Trophoblast cell (in vitro differentiated cells and primary cell): ENCODE data around the gene IL1R1.
"Not testable (repeated sequence)": the region's sequence is repeated elsewhere in the genome, so short reads cannot be mapped to it uniquely, and the experiment has no call there.

Source experiments
- DNase-seq, 2 donors: peaks; one replicate each; pipeline ENCODE4 v3.0.0-alpha.2; 2016
- H2AFZ ChIP-seq: 2 replicates; pipeline ENCODE4 v1.6.1; 2013; ENCODE audit warnings: low read length, moderate library complexity, mild to moderate bottlenecking; ENCODE audit not compliant: insufficient read depth, poor library complexity
- H2AK5ac ChIP-seq: 2 replicates; pipeline ENCODE4 v1.6.1; 2013; ENCODE audit warnings: mild to moderate bottlenecking, low read length
- H2BK120ac ChIP-seq: 2 replicates; pipeline ENCODE4 v1.6.1; 2013; ENCODE audit warnings: low read length, mild to moderate bottlenecking, moderate library complexity; ENCODE audit not compliant: insufficient read depth, poor library complexity
- H2BK12ac ChIP-seq: 2 replicates; pipeline ENCODE4 v1.6.1; 2013; ENCODE audit warnings: mild to moderate bottlenecking, low read length, moderate library complexity
- H2BK5ac ChIP-seq: 2 replicates; pipeline ENCODE4 v1.6.1; 2013; ENCODE audit warnings: low read length, low read depth, moderate library complexity, mild to moderate bottlenecking; ENCODE audit not compliant: poor library complexity
- H3K14ac ChIP-seq: 2 replicates; pipeline ENCODE4 v1.6.1; 2013; ENCODE audit warnings: mild to moderate bottlenecking, low read length
- H3K18ac ChIP-seq: 2 replicates; pipeline ENCODE4 v1.6.1; 2013; ENCODE audit warnings: mild to moderate bottlenecking, low read length
- H3K23ac ChIP-seq: 2 replicates; pipeline ENCODE4 v1.6.1; 2013; ENCODE audit warnings: low read length
- H3K27ac ChIP-seq: 2 replicates; pipeline ENCODE4 v1.5.1; 2013; ENCODE audit warnings: low read depth, mild to moderate bottlenecking, inconsistent platforms, low read length, moderate library complexity
- H3K27me3 ChIP-seq: 2 replicates; pipeline ENCODE4 v1.6.1; 2013; ENCODE audit warnings: inconsistent platforms, mild to moderate bottlenecking, low read length, moderate library complexity; ENCODE audit not compliant: insufficient read depth
- H3K36me3 ChIP-seq, 2 experiments: 1 replicate in 1 of 2; 2 replicates in 1 of 2; pipeline ENCODE4 v1.6.1; 2013; ENCODE audit warnings: low read length in 2 of 2, mild to moderate bottlenecking in 2 of 2, moderate library complexity in 1 of 2; ENCODE audit not compliant: insufficient read depth in 2 of 2, control insufficient read depth in 1 of 2
- H3K4ac ChIP-seq: 2 replicates; pipeline ENCODE4 v1.6.1; 2013; ENCODE audit warnings: low read depth, mild to moderate bottlenecking, low read length, moderate library complexity
- H3K4me1 ChIP-seq, 2 experiments: 1 replicate in 1 of 2; 2 replicates in 1 of 2; pipeline ENCODE4 v1.6.1; 2013; ENCODE audit warnings: low read length in 2 of 2, mild to moderate bottlenecking in 2 of 2, moderate library complexity in 1 of 2; ENCODE audit not compliant: insufficient read depth in 2 of 2, control insufficient read depth in 1 of 2
- H3K4me2 ChIP-seq: 2 replicates; pipeline ENCODE4 v1.6.1; 2013; ENCODE audit warnings: inconsistent platforms, mild to moderate bottlenecking, low read length, moderate library complexity
- H3K4me3 ChIP-seq: 2 replicates; pipeline ENCODE4 v1.5.1; 2013; ENCODE audit warnings: mild to moderate bottlenecking, low read depth, low read length, inconsistent platforms
- H3K79me1 ChIP-seq: one replicate; pipeline ENCODE4 v1.6.1; 2013; ENCODE audit warnings: low read length
- H3K79me2 ChIP-seq: 2 replicates; pipeline ENCODE4 v1.6.1; 2013; ENCODE audit warnings: low read length, mild to moderate bottlenecking; ENCODE audit not compliant: control insufficient read depth, insufficient read depth, poor library complexity
- H3K9ac ChIP-seq: 2 replicates; pipeline ENCODE4 v1.6.1; 2013; ENCODE audit warnings: mild to moderate bottlenecking, low read length
- H3K9me3 ChIP-seq: 2 replicates; pipeline ENCODE4 v1.6.1; 2013; ENCODE audit warnings: low read depth, mild to moderate bottlenecking, control low read depth, inconsistent platforms, low read length; ENCODE audit not compliant: insufficient read depth
- H4K12ac ChIP-seq: 2 replicates; pipeline ENCODE4 v1.6.1; 2013; ENCODE audit warnings: low read depth, mild to moderate bottlenecking, low read length, moderate library complexity
- H4K8ac ChIP-seq: 2 replicates; pipeline ENCODE4 v1.6.1; 2013; ENCODE audit warnings: low read depth, mild to moderate bottlenecking, low read length, moderate library complexity
- H4K91ac ChIP-seq: one replicate; pipeline ENCODE4 v1.6.1; 2013; ENCODE audit warnings: low read depth, mild to moderate bottlenecking, low read length, moderate library complexity
- WGBS: extraction: QIAGEN DNeasy Blood & Tissue Kit; methylation state at CpG from one replicate; pipeline ENCODE4 v1.1.7; 2013; ENCODE audit warnings: missing lambda C conversion rate; ENCODE audit not compliant: insufficient read length, insufficient coverage; ENCODE audit errors: extremely low coverage; 5-methylcytosine and 5-hydroxymethylcytosine counted together

Gene IL1R1

GRCh38 chr2:102122115-102122514, 20.4 kb upstream of the IL1R1 start:
- H3K18ac ChIP-seq: no peak overlapping the region
- no peak overlapping the region for H2BK12ac ChIP-seq
- no peak overlapping the region for H2AK5ac ChIP-seq
- H3K4me3 ChIP-seq: no peak overlapping the region
- no peak overlapping the region for H3K23ac ChIP-seq
- no peaks in the 10 kb centered on the region for H3K9me3 ChIP-seq
- H3K27ac ChIP-seq: no peak overlapping the region
- no peak overlapping the region for H3K9ac ChIP-seq
- H3K14ac ChIP-seq: no peak overlapping the region
- H3K4me1 ChIP-seq: peaks cover 0 to 2% of the 10 kb centered on the region in 2 experiments
- no peak overlapping the region for H4K12ac ChIP-seq
- H3K4ac ChIP-seq: no peak overlapping the region
- H3K79me1 ChIP-seq: no peaks in the 10 kb centered on the region
- WGBS: no CpG with 5 or more reads among the region's 3 CpGs
- no peak overlapping the region for H2BK5ac ChIP-seq
- no peaks in the 10 kb centered on the region for H3K36me3 ChIP-seq
- H3K4me2 ChIP-seq: no peak overlapping the region
- no peak overlapping the region for H2AFZ ChIP-seq
- DNase-seq: peak; percentile 87 to 92
- no peak overlapping the region for H2BK120ac ChIP-seq
- no peak overlapping the region for H4K8ac ChIP-seq
- H3K27me3 ChIP-seq: no peaks in the 10 kb centered on the region
- H3K79me2 ChIP-seq: no peaks in the 10 kb centered on the region
- no peak overlapping the region for H4K91ac ChIP-seq

- Histone ChIP-seq H3K4me3 (no peak overlapping the region), H3K27ac (no peak overlapping the region), H3K23ac (no peak overlapping the region), H3K36me3 (no peaks in the 10 kb centered on the region), H2BK5ac (no peak overlapping the region), H3K14ac (no peak overlapping the region), H3K18ac (no peak overlapping the region), H2BK120ac (no peak overlapping the region), H4K91ac (no peak overlapping the region), H3K9me3 (no peaks in the 10 kb centered on the region), H3K4me2 (no peak overlapping the region), H3K79me2 (no peaks in the 10 kb centered on the region), H3K4ac (no peak overlapping the region), H4K12ac (no peak overlapping the region), H2AFZ (no peak overlapping the region), H2AK5ac (no peak overlapping the region), H3K9ac (no peak overlapping the region), H2BK12ac (no peak overlapping the region), H3K79me1 (no peaks in the 10 kb centered on the region), H4K8ac (no peak overlapping the region), H3K4me1 (peaks cover 0 to 2% of the 10 kb centered on the region in 2 experiments), H3K27me3 (no peaks in the 10 kb centered on the region)
- WGBS: no CpG with 5 or more reads among the region's 1 CpG
- no peak for DNase-seq
Observed at GRCh38 chr2:102122909-102123308, 19.6 kb upstream of the IL1R1 start.

- H2BK5ac ChIP-seq, H3K4me2 ChIP-seq, DNase-seq, H3K14ac ChIP-seq, H4K12ac ChIP-seq, H3K4me1 ChIP-seq, H3K27me3 ChIP-seq, H4K91ac ChIP-seq, H3K36me3 ChIP-seq, H3K79me1 ChIP-seq, H3K79me2 ChIP-seq, H2AK5ac ChIP-seq, H3K9me3 ChIP-seq, H2AFZ ChIP-seq, H2BK120ac ChIP-seq, H3K18ac ChIP-seq, H2BK12ac ChIP-seq, H4K8ac ChIP-seq, H3K4ac ChIP-seq, H3K9ac ChIP-seq, H3K27ac ChIP-seq, H3K23ac ChIP-seq, H3K4me3 ChIP-seq: not testable (repeated sequence)
- WGBS: no CpG with 5 or more reads among the region's 5 CpGs
Observed at GRCh38 chr2:102124421-102124820, 18.1 kb upstream of the IL1R1 start.

GRCh38 chr2:102126169-102126568, 16.4 kb upstream of the IL1R1 start:
- H3K27ac ChIP-seq: no peak overlapping the region
- H3K18ac ChIP-seq: no peak overlapping the region
- H3K4me2 ChIP-seq: no peak overlapping the region
- no peaks in the 10 kb centered on the region for H3K27me3 ChIP-seq
- H3K36me3 ChIP-seq: no peaks in the 10 kb centered on the region
- no peak overlapping the region for H2BK120ac ChIP-seq
- H2BK5ac ChIP-seq: no peak overlapping the region
- H2BK12ac ChIP-seq: no peak overlapping the region
- no peak overlapping the region for H3K4ac ChIP-seq
- no peak overlapping the region for H3K14ac ChIP-seq
- H2AK5ac ChIP-seq: no peak overlapping the region
- no peak overlapping the region for H4K91ac ChIP-seq
- H3K9me3 ChIP-seq: no peaks in the 10 kb centered on the region
- peaks cover 0 to 2% of the 10 kb centered on the region in 2 experiments for H3K4me1 ChIP-seq
- H4K8ac ChIP-seq: no peak overlapping the region
- no peak overlapping the region for H4K12ac ChIP-seq
- no peak overlapping the region for H3K9ac ChIP-seq
- no peak overlapping the region for H2AFZ ChIP-seq
- H3K79me2 ChIP-seq: no peaks in the 10 kb centered on the region
- no peak for DNase-seq
- WGBS: no CpG with 5 or more reads among the region's 4 CpGs
- no peak overlapping the region for H3K4me3 ChIP-seq
- no peak overlapping the region for H3K23ac ChIP-seq
- H3K79me1 ChIP-seq: no peaks in the 10 kb centered on the region
